A549 (cell line): Measurements from ENCODE around the gene LDLRAD3. TPM values are rescaled to one million over a fixed set of nuclear protein-coding genes. Genes with fewer than 3 reads are reported as not detected.

Experiments
- ATAC-seq, 2 experiments: fragments of 200-7000 bp in 1 of 2; fragments of >200 bp in 1 of 2; cut with Nextera tagmentation in 1 of 2; cut with Tn5 transposase in 1 of 2; 3 replicates each; pipeline versions ENCODE4 v1.8.0 to v1.9.1; 2018 to 2020; ENCODE audit warnings: mild to moderate bottlenecking in 1 of 2, moderate library complexity in 1 of 2
- CTCF ChIA-PET: fragments of 300-600 bp; sonication (Branson Sonifier 250); formaldehyde crosslinking; extraction: SDS; loops from one replicate; lab custom pipeline; 2021; ENCODE audit warnings: antibody characterized with exemption, inconsistent platforms; lab: Yijun Ruan, JAX
- POLR2A ChIA-PET: fragments of 350-600 bp; formaldehyde crosslinking; extraction: SDS; loops from one replicate; lab custom pipeline; 2021; ENCODE audit warnings: antibody characterized with exemption, inconsistent platforms; lab: Yijun Ruan, JAX
- DNase-seq, 2 experiments: peaks; one replicate each; pipeline versions ENCODE4 v3.0.0 to v3.0.0-alpha.2; 2011 to 2016; ENCODE audit warnings: low read depth in 1 of 2, low spot score in 1 of 2
- FAIRE-seq: peaks from 2 replicates; lab custom pipeline; 2011; peaks lifted over from hg19 to GRCh38; lab: Jason Lieb, UNC
- H3K27ac ChIP-seq, 2 experiments: fragments of >200 bp; sonication (Bioruptor Twin); formaldehyde crosslinking; 3 replicates each; pipeline ENCODE4 v1.5.1; 2016 to 2017
- H3K4me1 ChIP-seq: fragments of >200 bp; sonication (Bioruptor Twin); formaldehyde crosslinking; 3 replicates; pipeline ENCODE4 v1.6.1; 2016
- H3K4me2 ChIP-seq: fragments of >200 bp; sonication (Bioruptor Twin); formaldehyde crosslinking; 3 replicates; pipeline ENCODE4 v1.6.1; 2016
- H3K4me3 ChIP-seq: fragments of >200 bp; sonication (Bioruptor Twin); formaldehyde crosslinking; 3 replicates; pipeline ENCODE4 v1.5.1; 2016
- H3K9me3 ChIP-seq: fragments of >200 bp; sonication (Bioruptor Twin); formaldehyde crosslinking; 3 replicates; pipeline ENCODE4 v1.6.1; 2016
- CBX2 ChIP-seq: fragments of 200-600 bp; sonication (generic); IDR thresholded peaks from 2 replicates; pipeline ENCODE4 v1.6.1; 2016; ENCODE audit warnings: low read depth, mild to moderate bottlenecking, borderline replicate concordance
- CBX8 ChIP-seq: fragments of 200-600 bp; sonication (generic); IDR thresholded peaks from 2 replicates; pipeline ENCODE4 v1.6.1; 2016
- CHD4 ChIP-seq: fragments of 200-600 bp; sonication (generic); IDR thresholded peaks from 2 replicates; pipeline ENCODE4 v1.6.1; 2016; ENCODE audit warnings: antibody characterized with exemption, mild to moderate bottlenecking, borderline replicate concordance
- EHF ChIP-seq: fragments of 250-450 bp; sonication (Bioruptor Pico); IDR thresholded peaks from 2 replicates; pipeline ENCODE4 v1.5.0; 2020; ENCODE audit warnings: mild to moderate bottlenecking
- EHMT2 ChIP-seq: fragments of 200-600 bp; sonication (generic); IDR thresholded peaks from 2 replicates; pipeline ENCODE4 v1.6.1; 2016; ENCODE audit warnings: antibody characterized with exemption, low read depth, mild to moderate bottlenecking, moderate library complexity
- EP300 ChIP-seq, 2 experiments: fragments of >200 bp; sonication (Bioruptor Twin); formaldehyde crosslinking; IDR thresholded peaks; 2 replicates in 1 of 2; 3 replicates in 1 of 2; pipeline ENCODE4 v1.6.1; 2016 to 2017
- ESRRA ChIP-seq: fragments of 150-350 bp; IDR thresholded peaks from 2 replicates; pipeline ENCODE4 v1.6.1; 2014; ENCODE audit warnings: mild to moderate bottlenecking, low read length, borderline replicate concordance
- FOXS1 ChIP-seq: fragments of 250-450 bp; sonication (Bioruptor Pico); IDR thresholded peaks from 2 replicates; pipeline ENCODE4 v1.5.0; 2020; ENCODE audit warnings: mild to moderate bottlenecking, moderate library complexity
- GATA3 ChIP-seq: IDR thresholded peaks from 2 replicates; pipeline ENCODE4 v1.6.1; 2012; ENCODE audit warnings: borderline replicate concordance
- HOXA7 ChIP-seq: fragments of 250-450 bp; sonication (Bioruptor Pico); IDR thresholded peaks from 2 replicates; pipeline ENCODE4 v1.5.0; 2020; ENCODE audit warnings: mild to moderate bottlenecking, moderate library complexity
- KDM5A ChIP-seq: fragments of 200-600 bp; sonication (generic); IDR thresholded peaks from 2 replicates; pipeline ENCODE4 v1.6.1; 2016; ENCODE audit warnings: antibody characterized with exemption, mild to moderate bottlenecking
- MAFK ChIP-seq: fragments of 450-650 bp; IDR thresholded peaks from 2 replicates; pipeline ENCODE4 v1.6.1; 2014; ENCODE audit not compliant: partially characterized antibody
- MYC ChIP-seq: IDR thresholded peaks from 2 replicates; pipeline ENCODE4 v1.6.1; 2012; ENCODE audit warnings: mild to moderate bottlenecking, inconsistent platforms, low read length, improper control_type of control experiment, borderline replicate concordance
- NFE2L2 ChIP-seq: fragments of 150-350 bp; conservative IDR thresholded peaks from 2 replicates; pipeline ENCODE4 v1.6.1; 2014; ENCODE audit warnings: low read length
- NPAS2 ChIP-seq: fragments of 250-450 bp; sonication (Bioruptor Pico); IDR thresholded peaks from 2 replicates; pipeline ENCODE4 v1.8.0; 2022; ENCODE audit warnings: mild to moderate bottlenecking, moderate library complexity, borderline replicate concordance
- POLR2A ChIP-seq: IDR thresholded peaks from 2 replicates; pipeline ENCODE4 v1.6.1; 2012; ENCODE audit warnings: mild to moderate bottlenecking, low read length
- RAD21 ChIP-seq, 2 experiments: fragments of >200 bp in 1 of 2; sonication (Bioruptor Twin) in 1 of 2; formaldehyde crosslinking in 1 of 2; IDR thresholded peaks in 1 of 2; conservative IDR thresholded peaks in 1 of 2; 2 replicates in 1 of 2; 3 replicates in 1 of 2; pipeline ENCODE4 v1.6.1; 2012 to 2018; ENCODE audit warnings: inconsistent platforms in 1 of 2
- RCOR1 ChIP-seq: fragments of 150-350 bp; IDR thresholded peaks from 2 replicates; pipeline ENCODE4 v1.6.1; 2014; ENCODE audit warnings: antibody characterized with exemption, low read length, low read depth
- SREBF2 ChIP-seq: fragments of 450-650 bp; IDR thresholded peaks from 2 replicates; pipeline ENCODE4 v1.6.1; 2014; ENCODE audit warnings: mild to moderate bottlenecking, moderate library complexity
- TFCP2L1 ChIP-seq: fragments of 250-450 bp; sonication (Bioruptor Pico); IDR thresholded peaks from 2 replicates; pipeline ENCODE4 v1.5.0; 2021; ENCODE audit warnings: mild to moderate bottlenecking
- ZC3H11A ChIP-seq: fragments of 450-650 bp; IDR thresholded peaks from 2 replicates; pipeline ENCODE4 v1.6.1; 2014; ENCODE audit warnings: antibody characterized with exemption, mild to moderate bottlenecking
- WGBS: methylation state at CpG from one replicate; pipeline ENCODE4 v1.1.6; 2017; ENCODE audit errors: missing lambda C conversion rate; 5-methylcytosine and 5-hydroxymethylcytosine counted together
- polyA plus RNA-seq, 4 experiments: library from polyadenylated mRNA; depleted of rRNA in 3 of 4; stranded (reverse); fragments of >200 nt; fragmentation: RNase III in 1 of 4; extraction: RNeasy Plus Mini Kit Qiagen cat#74134 plus additional on column Dnase treatment in 1 of 4; gene quantifications; 2 replicates in 3 of 4; 3 replicates in 1 of 4; pipeline ENCODE4 v1.2.3, GENCODE V29; 2011 to 2017
- TF ChIP-seq, protein P1 (sequence below): fragments of 450-650 bp; IDR thresholded peaks from 2 replicates; pipeline ENCODE4 v1.6.1; 2014; ENCODE audit warnings: antibody characterized with exemption
- TF ChIP-seq, protein P2 (sequence below): fragments of 250-450 bp; sonication (Bioruptor Pico); IDR thresholded peaks from 2 replicates; pipeline ENCODE4 v1.5.0; 2020; ENCODE audit warnings: low read depth, mild to moderate bottlenecking, moderate library complexity
- TF ChIP-seq, protein P3 (sequence below): fragments of 200-600 bp; sonication (generic); IDR thresholded peaks from 2 replicates; pipeline ENCODE4 v1.6.1; 2016; ENCODE audit warnings: antibody characterized with exemption, mild to moderate bottlenecking, moderate library complexity

LDLRAD3 gene
- polyA plus RNA-seq, 2 of the 4 experiments (the other 2 are of a cell fraction) = 10.5 to 13.2 TPM

DNA sequence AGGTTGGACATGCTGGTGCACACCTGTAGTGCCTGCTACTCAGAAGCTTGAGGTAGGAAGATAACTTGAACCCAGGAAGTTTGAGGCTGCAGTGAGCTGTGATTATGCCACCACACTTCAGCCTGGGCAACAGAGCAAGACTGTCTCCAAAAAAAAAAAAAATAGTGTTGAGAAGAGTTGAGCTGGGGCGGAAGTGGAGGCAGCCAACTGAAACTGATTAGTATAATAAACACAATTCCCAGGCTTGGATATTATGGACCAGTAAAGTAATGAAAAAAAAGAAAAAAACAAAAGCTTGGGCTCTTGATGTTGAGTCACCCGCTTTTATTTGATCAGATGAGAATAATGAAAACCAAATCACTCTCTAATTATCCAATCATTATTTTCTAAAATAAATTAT lies 21.0 kb downstream of the LDLRAD3 start:
- H3K4me2 ChIP-seq = no peak overlapping the region

DNA sequence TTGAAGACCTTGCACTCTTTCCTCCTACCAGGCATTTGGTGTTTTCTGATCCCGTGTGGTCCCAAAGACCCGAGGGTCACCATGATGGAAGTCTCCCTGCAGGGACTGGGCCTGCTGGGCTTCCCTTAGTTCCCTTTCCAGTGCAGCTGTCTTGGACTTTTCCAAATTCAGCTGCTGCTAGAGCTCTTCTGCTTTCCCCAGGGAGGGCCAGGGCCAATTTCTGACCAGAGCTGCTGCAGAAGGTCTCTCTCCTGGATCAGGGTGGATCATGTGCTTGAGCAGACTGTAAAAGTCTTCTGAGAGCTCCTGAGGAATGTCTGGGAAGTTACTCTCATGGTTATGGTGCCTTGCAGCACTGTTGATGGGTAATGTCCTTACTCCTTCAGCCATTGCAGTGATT lies 23.2 kb downstream of the LDLRAD3 start:
- CTCF ChIA-PET = interaction anchor here (1.4 to 1.6 kb wide), 2 partner anchors 11 to 145 kb away, joined by 5 to 6 read pairs; no protein-coding TSS in a partner anchor
- no peak for FAIRE-seq
- Histone ChIP-seq H3K9me3 (no peaks in the 10 kb centered on the region), H3K4me1 (peaks cover 6% of the 10 kb centered on the region), H3K4me2 (no peak overlapping the region), H3K27ac (no peak overlapping the region), H3K4me3 (no peak overlapping the region)
- POLR2A ChIA-PET = no interaction called here
- 64% methylated on average over 2 of the region's 2 CpGs for WGBS
- TF ChIP-seq, protein P1, sequence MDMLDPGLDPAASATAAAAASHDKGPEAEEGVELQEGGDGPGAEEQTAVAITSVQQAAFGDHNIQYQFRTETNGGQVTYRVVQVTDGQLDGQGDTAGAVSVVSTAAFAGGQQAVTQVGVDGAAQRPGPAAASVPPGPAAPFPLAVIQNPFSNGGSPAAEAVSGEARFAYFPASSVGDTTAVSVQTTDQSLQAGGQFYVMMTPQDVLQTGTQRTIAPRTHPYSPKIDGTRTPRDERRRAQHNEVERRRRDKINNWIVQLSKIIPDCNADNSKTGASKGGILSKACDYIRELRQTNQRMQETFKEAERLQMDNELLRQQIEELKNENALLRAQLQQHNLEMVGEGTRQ = no peak
- TF ChIP-seq CBX8 (no peak), RAD21 (conservative IDR thresholded peaks at IDR 0.05 in 1 of 2, IDR thresholded peaks at IDR 0.05 in 1 of 2) (no peak), RCOR1 (no peak), EP300 (IDR thresholded peaks at IDR 0.05) (no peak), KDM5A (no peak), MYC (no peak), TFCP2L1 (no peak), POLR2A (no peak), ZC3H11A (no peak), EHF (CRISPR knock-in tag) (no peak), NFE2L2 (no peak), CHD4 (no peak)
- TF ChIP-seq, protein P2, sequence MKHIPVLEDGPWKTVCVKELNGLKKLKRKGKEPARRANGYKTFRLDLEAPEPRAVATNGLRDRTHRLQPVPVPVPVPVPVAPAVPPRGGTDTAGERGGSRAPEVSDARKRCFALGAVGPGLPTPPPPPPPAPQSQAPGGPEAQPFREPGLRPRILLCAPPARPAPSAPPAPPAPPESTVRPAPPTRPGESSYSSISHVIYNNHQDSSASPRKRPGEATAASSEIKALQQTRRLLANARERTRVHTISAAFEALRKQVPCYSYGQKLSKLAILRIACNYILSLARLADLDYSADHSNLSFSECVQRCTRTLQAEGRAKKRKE (CRISPR knock-in tag) = no peak
- TF ChIP-seq, protein P3, sequence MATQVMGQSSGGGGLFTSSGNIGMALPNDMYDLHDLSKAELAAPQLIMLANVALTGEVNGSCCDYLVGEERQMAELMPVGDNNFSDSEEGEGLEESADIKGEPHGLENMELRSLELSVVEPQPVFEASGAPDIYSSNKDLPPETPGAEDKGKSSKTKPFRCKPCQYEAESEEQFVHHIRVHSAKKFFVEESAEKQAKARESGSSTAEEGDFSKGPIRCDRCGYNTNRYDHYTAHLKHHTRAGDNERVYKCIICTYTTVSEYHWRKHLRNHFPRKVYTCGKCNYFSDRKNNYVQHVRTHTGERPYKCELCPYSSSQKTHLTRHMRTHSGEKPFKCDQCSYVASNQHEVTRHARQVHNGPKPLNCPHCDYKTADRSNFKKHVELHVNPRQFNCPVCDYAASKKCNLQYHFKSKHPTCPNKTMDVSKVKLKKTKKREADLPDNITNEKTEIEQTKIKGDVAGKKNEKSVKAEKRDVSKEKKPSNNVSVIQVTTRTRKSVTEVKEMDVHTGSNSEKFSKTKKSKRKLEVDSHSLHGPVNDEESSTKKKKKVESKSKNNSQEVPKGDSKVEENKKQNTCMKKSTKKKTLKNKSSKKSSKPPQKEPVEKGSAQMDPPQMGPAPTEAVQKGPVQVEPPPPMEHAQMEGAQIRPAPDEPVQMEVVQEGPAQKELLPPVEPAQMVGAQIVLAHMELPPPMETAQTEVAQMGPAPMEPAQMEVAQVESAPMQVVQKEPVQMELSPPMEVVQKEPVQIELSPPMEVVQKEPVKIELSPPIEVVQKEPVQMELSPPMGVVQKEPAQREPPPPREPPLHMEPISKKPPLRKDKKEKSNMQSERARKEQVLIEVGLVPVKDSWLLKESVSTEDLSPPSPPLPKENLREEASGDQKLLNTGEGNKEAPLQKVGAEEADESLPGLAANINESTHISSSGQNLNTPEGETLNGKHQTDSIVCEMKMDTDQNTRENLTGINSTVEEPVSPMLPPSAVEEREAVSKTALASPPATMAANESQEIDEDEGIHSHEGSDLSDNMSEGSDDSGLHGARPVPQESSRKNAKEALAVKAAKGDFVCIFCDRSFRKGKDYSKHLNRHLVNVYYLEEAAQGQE = no peak
- no peak for DNase-seq
- no peak for ATAC-seq

More for the DNA sequence above, 21.0 kb downstream of the LDLRAD3 start:
- ATAC-seq = no peak
- no peak overlapping the region for H3K4me3 ChIP-seq
- peaks cover 6% of the 10 kb centered on the region for H3K4me1 ChIP-seq
- CTCF ChIA-PET = no interaction called here
- FAIRE-seq = no peak
- TF ChIP-seq MAFK (no peak), CBX2 (no peak), HOXA7 (CRISPR knock-in tag) (no peak)
- H3K9me3 ChIP-seq = no peaks in the 10 kb centered on the region
- H3K27ac ChIP-seq = no peak overlapping the region
- POLR2A ChIA-PET = no interaction called here
- 92% methylated on average over 2 of the region's 2 CpGs for WGBS
- DNase-seq = no peak

DNA sequence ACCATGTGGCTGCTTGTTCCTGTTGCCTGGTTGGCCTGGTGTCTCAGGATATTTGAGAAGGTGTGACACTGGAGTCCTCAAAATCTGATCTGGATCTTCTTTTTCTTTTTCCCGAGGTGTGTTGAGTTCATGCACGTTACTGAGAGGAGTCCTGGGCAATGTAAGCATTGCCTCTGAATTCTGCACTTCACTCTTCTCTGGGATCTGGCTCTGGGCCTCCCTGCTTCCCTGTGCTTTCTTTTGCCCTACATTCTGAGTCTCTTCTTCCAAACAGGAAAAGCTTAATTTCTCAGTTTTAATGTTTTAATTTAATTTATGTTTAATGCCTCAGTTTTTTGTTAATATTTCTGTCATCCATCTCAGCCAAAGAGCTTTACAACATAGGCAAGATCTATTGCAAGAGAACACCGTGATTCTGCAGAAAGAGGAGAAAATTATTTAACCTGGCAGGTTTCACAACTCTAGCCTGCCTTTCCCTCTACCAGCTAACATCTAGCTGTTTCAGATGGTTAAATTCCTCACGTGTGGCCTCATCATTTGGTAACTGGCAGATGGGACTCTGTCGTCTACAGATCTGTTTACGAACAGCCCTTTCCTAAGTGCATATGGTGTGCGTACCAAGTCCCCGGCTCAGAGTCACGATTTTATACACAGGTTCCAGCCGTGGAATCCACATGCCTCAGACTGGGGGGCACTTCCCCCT lies 24.7 kb downstream of the LDLRAD3 start:
- no peak overlapping the region for H3K4me3 ChIP-seq
- H3K27ac ChIP-seq = no peak overlapping the region
- CTCF ChIA-PET = interaction anchor here (0.9 to 1.6 kb wide), 3 partner anchors 13 to 147 kb away, joined by 3 to 12 read pairs (median 3); no protein-coding TSS in a partner anchor
- no peak overlapping the region for H3K4me2 ChIP-seq
- 88% methylated on average over 8 of the region's 10 CpGs for WGBS
- H3K4me1 ChIP-seq = peaks cover 6% of the 10 kb centered on the region
- DNase-seq (no peak), FAIRE-seq (no peak), ATAC-seq (no peak)
- TF ChIP-seq CHD4 (no peak), CBX2 (no peak), EHMT2 (no peak), NPAS2 (CRISPR knock-in tag) (no peak), GATA3 (no peak), ESRRA (no peak), SREBF2 (no peak), FOXS1 (no peak), MYC (no peak), CBX8 (no peak), KDM5A (no peak)
- TF ChIP-seq, protein P1 = no peak
- POLR2A ChIA-PET = no interaction called here
- no peaks in the 10 kb centered on the region for H3K9me3 ChIP-seq
